HG03175 (cell line): ENCODE data around the gene ADRA2A.

ENCODE experiments used
- ATAC-seq: cut with Tn5 transposase; IDR thresholded peaks from one replicate; pipeline ENCODE4 v1.9.1; 2021; ENCODE audit warnings: mild to moderate bottlenecking, moderate library complexity; ENCODE audit not compliant: unreplicated experiment

The ADRA2A gene

DNA sequence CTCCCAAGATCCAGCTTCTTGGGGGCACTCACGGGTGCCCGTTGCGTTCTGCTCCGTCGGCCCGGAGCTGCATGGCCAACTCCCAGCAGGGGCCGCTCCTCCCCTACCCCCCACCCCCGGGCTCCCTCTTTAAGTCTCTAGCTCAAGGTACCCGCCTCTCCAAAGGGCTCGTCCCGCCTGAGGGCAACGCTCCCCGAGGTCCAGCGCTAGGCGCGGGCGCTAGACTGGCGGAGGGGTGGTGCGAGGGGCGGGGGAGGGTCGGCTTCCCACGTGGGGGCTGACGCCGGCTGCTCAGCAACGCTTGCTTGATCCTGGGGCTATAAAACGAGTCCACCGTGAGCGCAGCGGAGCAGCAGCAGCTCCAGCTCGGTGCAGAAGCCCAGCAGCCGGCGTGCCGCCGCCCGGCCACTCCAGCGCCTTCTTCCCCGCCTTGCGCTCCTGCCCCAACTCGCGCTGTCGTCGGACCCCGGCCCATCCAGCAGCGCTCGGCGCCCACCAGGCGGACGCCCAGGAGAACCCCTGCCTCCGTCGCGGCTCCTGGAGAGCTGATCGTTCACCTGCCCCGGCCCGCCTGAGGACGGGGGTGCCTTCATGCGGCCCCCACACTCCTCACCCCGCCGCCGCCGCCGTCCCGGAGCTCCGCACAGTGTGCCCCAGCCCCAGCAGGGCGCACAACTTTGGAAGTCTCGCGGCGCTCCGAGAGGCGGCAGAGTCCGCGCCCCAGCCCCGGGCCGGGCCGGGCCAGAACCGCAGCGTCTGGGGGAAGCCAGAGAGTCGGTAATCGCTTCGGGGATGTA, at the start of gene ADRA2A:
Gene ADRA2A (plus strand): TSS at position 348 of the 797 bp plus-strand sequence. CDS start 968 bp downstream, outside the sequence.
- ATAC-seq, result peak; percentile 26

DNA sequence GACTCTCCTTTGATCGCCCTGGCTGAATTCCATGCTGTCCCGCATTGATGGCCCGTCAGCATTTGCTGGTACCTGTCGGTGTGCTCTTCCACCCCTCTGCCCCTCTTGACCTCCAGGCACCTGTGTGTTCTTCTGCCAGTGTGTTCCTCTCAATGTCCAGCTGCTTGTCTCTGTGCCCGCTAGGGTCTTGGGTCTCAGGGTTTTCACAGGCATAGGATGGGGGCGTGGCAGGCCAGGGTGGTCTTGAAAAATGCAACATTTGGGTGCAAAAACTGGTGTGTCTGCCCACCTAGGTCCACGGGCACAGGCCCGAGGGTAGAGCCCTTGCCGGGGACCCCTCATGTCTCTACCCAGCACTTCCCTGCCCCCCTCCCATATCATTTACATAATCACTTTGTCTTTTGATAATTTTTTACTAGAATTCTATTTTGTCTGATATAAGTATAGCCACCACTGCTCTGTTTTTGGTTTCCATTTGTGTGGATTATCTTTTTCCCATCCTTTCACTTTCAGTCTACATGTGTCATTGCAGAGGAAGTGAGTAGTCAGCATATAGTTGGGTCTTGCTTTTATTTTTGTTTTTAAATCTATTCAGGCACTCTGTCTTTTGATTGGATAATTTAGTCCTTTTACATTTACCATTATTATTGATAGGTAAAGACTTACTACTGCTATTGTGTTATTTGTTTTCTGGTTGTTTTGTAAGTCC, 46.6 kb upstream of the ADRA2A start:
- ATAC-seq, result peak; percentile 73

DNA sequence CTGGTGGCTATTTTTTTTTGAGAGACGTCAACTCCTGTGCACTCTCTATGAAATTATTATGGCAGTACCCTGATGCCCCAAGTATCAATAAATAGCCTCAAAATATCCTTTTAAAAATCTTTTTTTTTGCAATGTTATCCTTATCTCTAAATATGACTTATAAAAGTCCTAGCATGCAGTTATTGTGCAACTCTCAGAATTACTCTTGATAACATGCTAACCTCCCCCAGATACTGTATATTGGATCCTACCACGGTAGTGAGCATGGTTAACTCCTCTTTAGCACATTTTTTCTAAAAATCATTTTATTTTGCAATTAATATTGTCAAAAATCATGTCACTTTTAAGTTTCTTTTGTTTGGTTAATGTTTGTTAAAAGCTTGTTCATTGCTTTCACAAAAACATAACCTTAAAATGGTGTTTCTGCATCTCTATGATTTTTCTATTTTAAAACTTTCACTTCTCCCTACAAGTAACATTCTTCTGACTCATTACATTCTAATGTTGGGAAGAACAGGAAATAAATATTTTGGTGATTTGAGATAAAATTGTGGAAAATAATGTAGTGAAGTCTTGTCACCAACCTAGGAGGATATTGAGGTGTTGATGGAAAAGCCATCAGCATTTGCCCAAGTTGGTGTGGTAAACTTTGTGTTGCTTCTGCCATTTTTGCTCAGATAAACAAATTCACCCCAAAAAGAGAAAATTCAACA, 42.1 kb upstream of the ADRA2A start:
- ATAC-seq, result no peak

DNA sequence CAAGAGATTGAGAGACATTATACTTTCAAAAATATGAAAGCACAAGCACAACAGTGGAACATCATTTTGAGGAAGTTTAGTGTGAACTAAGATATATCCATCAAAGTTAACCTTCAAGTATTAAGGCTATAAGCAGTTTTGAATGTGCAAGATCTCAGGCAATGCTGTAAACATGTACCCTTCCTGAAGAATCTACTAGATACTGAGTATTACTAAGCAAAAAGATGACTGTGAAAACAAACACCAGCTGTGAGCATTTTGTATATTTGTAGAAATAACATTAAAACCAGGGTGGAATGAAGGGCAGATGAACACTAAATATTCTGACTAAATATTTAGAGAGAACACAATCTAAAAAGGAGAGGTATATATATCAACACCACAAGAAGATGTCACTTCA, 41.3 kb upstream of the ADRA2A start:
- ATAC-seq, result no peak

DNA sequence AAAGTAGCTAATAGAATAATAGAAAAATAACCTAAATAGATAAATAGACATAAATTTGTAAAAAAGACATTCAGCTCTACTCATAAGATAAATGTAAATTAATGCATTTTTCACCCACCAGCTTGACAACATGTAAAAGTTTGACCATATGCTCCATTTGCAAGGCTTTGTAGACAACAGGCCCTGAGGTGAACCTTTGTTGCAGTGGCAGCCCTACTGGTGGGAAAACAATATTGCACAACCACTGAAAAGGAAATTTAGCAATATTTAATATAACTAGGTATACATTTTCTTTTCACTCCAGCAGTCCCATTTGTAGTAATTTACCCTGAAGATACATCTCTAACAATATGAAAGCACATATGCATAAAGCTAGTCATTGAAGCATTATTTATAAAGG, 39.0 kb upstream of the ADRA2A start:
- ATAC-seq, result no peak

DNA sequence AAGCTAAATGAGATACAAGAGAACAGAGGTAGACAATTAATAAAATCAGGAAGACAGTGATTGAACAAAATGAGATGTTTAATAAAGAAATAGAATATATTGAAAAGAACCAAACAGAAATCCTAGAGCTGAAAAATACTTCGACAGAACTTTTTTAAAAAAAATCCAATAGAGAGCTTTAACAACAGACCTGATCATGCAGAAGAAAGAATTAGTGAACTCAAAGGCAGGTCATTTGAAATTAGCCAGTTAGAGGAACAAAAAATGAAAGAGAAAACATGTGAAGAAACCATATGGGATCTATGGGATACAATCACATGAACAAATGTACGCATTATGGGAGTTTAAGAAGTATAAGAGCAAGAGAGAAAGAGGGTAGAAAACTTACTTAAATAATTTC, 37.3 kb upstream of the ADRA2A start:
- no peak for ATAC-seq

- ATAC-seq, result no peak
Observed at GRCh38 chr10:111057006-111057405, 19.8 kb upstream of the ADRA2A start.

DNA sequence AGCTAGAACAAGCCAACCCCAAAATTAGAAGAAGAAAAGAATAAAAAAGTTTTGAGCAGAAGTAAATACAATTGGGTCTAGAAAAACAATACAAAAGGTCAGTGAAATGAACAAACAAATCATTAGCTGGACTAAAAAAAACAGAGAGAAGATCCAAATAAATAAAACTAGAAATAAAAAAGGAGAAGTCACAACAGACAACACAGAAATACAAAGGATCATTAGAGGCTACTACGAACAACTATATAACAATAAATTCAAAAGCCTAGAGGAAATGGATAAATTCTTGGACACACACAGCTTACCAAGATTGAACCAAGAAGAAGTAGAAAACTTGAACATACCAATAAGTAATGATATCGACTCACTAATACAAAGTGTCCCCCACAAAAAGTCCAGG, 13.4 kb upstream of the ADRA2A start:
- no peak for ATAC-seq

- ATAC-seq, result no peak
Observed at GRCh38 chr10:111072232-111072631, 4.6 kb upstream of the ADRA2A start.

GRCh38 chr10:111075577-111076185, 1.1 kb upstream of the ADRA2A start:
- ATAC-seq, result peak; percentile 4

DNA sequence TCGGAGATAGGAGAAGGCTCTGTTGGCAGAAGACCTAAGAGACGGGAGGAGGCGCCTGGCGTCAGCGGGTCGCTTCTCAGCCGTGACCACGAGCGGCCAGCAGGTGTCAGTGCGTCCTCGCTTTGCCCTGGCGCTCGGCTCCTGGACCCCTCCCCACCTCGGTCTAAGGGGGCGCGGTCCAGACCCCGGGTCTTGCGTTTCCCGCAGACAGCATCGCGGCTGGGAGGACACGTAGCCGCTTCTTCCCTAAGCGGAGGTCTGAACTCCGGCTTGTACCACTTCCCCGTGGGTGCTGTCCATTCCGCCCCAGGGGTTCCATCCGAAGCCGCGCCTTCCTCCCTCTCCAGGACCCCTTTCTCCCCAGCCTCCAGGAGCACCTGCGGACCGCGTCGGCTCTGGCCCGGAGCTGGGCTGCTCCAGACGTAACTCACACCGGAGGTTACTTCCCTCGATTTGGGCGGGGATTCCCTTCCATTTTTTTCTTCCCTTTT, 593 bp upstream of the ADRA2A start:
- ATAC-seq, result peak; percentile 81

DNA sequence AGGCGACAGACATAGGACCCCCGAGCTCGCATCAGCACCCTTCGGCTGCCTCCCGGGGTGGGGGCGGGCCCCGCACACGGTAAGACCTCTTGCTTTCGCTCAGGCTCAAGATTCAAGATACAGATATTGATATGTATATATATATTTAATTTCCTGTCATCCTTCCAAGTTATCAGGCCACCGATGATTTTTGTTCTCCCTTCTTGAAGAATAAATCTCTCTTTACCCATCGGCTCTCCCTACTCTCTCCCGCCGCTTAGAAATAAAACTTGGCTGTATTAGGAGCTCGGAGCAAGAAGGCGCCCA, 603 bp downstream of the ADRA2A start:
- no peak for ATAC-seq

DNA sequence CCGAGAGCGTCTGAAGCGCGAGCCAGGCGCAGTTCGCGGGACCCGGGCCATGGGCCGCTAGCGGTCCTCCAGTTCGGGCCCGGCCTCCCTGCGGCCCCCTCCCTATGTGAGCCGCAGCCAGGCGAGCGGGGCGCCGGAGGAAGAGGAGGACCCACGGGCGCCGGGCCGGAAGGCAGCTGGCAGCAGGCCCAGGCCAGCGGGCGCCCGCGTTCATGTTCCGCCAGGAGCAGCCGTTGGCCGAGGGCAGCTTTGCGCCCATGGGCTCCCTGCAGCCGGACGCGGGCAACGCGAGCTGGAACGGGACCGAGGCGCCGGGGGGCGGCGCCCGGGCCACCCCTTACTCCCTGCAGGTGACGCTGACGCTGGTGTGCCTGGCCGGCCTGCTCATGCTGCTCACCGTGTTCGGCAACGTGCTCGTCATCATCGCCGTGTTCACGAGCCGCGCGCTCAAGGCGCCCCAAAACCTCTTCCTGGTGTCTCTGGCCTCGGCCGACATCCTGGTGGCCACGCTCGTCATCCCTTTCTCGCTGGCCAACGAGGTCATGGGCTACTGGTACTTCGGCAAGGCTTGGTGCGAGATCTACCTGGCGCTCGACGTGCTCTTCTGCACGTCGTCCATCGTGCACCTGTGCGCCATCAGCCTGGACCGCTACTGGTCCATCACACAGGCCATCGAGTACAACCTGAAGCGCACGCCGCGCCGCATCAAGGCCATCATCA, 1.1 kb downstream of the ADRA2A start:
- ATAC-seq, result no peak

GRCh38 chr10:111078505-111079185, 1.8 kb downstream of the ADRA2A start:
- no peak for ATAC-seq

GRCh38 chr10:111079241-111079760, 2.5 kb downstream of the ADRA2A start:
- ATAC-seq, result no peak

GRCh38 chr10:111079781-111080180, 3.0 kb downstream of the ADRA2A start:
- no peak for ATAC-seq

DNA sequence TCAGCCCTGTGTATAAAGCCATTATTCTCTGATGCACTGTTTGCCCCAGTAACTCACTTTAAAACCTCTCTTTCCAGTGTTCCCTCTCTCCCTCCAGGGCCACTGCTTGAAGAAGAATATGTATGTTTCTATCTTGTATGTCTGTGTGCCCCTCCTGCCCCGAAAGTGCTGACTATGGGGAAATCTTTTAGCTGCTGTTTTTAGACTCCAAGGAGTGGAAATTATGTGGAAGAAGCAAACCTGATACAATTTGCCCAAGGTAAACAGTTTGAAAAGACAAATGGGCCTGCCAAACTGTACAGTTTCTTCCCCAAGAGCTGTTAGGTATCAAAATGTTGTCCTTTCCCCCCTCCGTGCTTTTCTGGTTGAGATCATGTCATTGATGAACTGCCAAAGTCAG, 3.4 kb downstream of the ADRA2A start:
- ATAC-seq, result no peak

- no peak for ATAC-seq
Observed at GRCh38 chr10:111081595-111081994, 4.8 kb downstream of the ADRA2A start.

- ATAC-seq, result no peak
Observed at GRCh38 chr10:111082102-111082975, 5.5 kb downstream of the ADRA2A start.
